ENCODE measurements around the gene EGFL6. TPM values are rescaled to one million over a fixed set of nuclear protein-coding genes. Genes with fewer than 3 reads are reported as not detected.

EGFL6 gene
- total and polyA plus RNA-seq, 10 of the 15 experiments (the other 5 are each of a cell fraction or from before 2014, with no cell fraction given): 0.03 TPM; not detected in 9

- TF ChIP-seq CTCF (IDR thresholded peaks at IDR 0.05 in 2 of 3, conservative IDR thresholded peaks at IDR 0.05 in 1 of 3; ENCODE audit: control insufficient read depth in 2 of 3, extremely low read depth in 1 of 3, insufficient read depth in 1 of 3, low read depth in 3 of 3, low read length in 3 of 3) (no peak), CREB1 (IDR thresholded peaks at IDR 0.05; ENCODE audit: low read depth) (no peak), MYC (IDR thresholded peaks at IDR 0.05; ENCODE audit: insufficient read depth, insufficient read length, insufficient replicate concordance, low read length, severe bottlenecking) (no peak)
Observed at GRCh38 chrX:13681595-13681994, 112.2 kb downstream of the EGFL6 start (continued).

Small RNA genes lying within 50 kb of the gene (microRNA-seq; reads per million reads assigned to microRNA genes)
- not detected for gene MIR6086

Other genes starting within 250 kb of the EGFL6 start
- not detected in 2 replicates for gene ATXN3L, start 249.5 kb upstream of the EGFL6 start, total RNA-seq (2014; rRNA removed)
- gene ATXN3L, start 249.5 kb upstream of the EGFL6 start, total RNA-seq (2014; rRNA removed; fragmentation: Illumina TruSeq; extraction: Trizol): not detected in 2 replicates
- gene ATXN3L, start 249.5 kb upstream of the EGFL6 start, total RNA-seq (2021): not detected in 2 replicates
- gene ATXN3L, start 249.5 kb upstream of the EGFL6 start, polyA plus RNA-seq (2011; rRNA removed): not detected in 2 replicates
- gene ATXN3L, start 249.5 kb upstream of the EGFL6 start, polyA plus RNA-seq (2014; fragmentation: Illumina TruSeq; extraction: Trizol): not detected in 2 replicates
- gene ATXN3L, start 249.5 kb upstream of the EGFL6 start, polyA plus RNA-seq (2014; fragmentation: Nextera tagmentation; extraction: Ambion mirVana): not detected
- gene ATXN3L, start 249.5 kb upstream of the EGFL6 start, polyA plus RNA-seq (2014; rRNA removed): not detected in 2 replicates
- not detected for gene ATXN3L, start 249.5 kb upstream of the EGFL6 start, polyA plus RNA-seq (2016; fragmentation: Nextera tagmentation; extraction: Ambion mirVana)
- gene TCEANC, start 83.5 kb downstream of the EGFL6 start, total RNA-seq (2014; rRNA removed): 2.9 and 4.7 TPM in 2 replicates
- gene TCEANC, start 83.5 kb downstream of the EGFL6 start, total RNA-seq (2014; rRNA removed; fragmentation: Illumina TruSeq; extraction: Trizol): 3.7 and 3.8 TPM in 2 replicates
- gene TCEANC, start 83.5 kb downstream of the EGFL6 start, total RNA-seq (2021): 3.0 and 3.8 TPM in 2 replicates
- 4.9 and 6.5 TPM in 2 replicates for gene TCEANC, start 83.5 kb downstream of the EGFL6 start, polyA plus RNA-seq (2011; rRNA removed)
- gene TCEANC, start 83.5 kb downstream of the EGFL6 start, polyA plus RNA-seq (2014; fragmentation: Illumina TruSeq; extraction: Trizol): 3.4 and 4.4 TPM in 2 replicates
- gene TCEANC, start 83.5 kb downstream of the EGFL6 start, polyA plus RNA-seq (2014; fragmentation: Nextera tagmentation; extraction: Ambion mirVana): 1 to 10 TPM; 1.5 to 4.0 TPM
- 1.9 and 2.0 TPM in 2 replicates for gene TCEANC, start 83.5 kb downstream of the EGFL6 start, polyA plus RNA-seq (2014; rRNA removed)
- gene TCEANC, start 83.5 kb downstream of the EGFL6 start, polyA plus RNA-seq (2016; fragmentation: Nextera tagmentation; extraction: Ambion mirVana): 1 to 10 TPM; 1.1 to 2.7 TPM
- gene RAB9A, start 119.5 kb downstream of the EGFL6 start, total RNA-seq (2014; rRNA removed): 42.1 and 54.1 TPM in 2 replicates
- gene RAB9A, start 119.5 kb downstream of the EGFL6 start, total RNA-seq (2014; rRNA removed; fragmentation: Illumina TruSeq; extraction: Trizol): 50.5 and 53.1 TPM in 2 replicates
- gene RAB9A, start 119.5 kb downstream of the EGFL6 start, total RNA-seq (2021): 43.2 and 44.2 TPM in 2 replicates
- 142 and 180 TPM in 2 replicates for gene RAB9A, start 119.5 kb downstream of the EGFL6 start, polyA plus RNA-seq (2011; rRNA removed)
- gene RAB9A, start 119.5 kb downstream of the EGFL6 start, polyA plus RNA-seq (2014; fragmentation: Illumina TruSeq; extraction: Trizol): 47.0 and 68.3 TPM in 2 replicates
- gene RAB9A, start 119.5 kb downstream of the EGFL6 start, polyA plus RNA-seq (2014; fragmentation: Nextera tagmentation; extraction: Ambion mirVana): 10 to 100 TPM; 49.2 to 49.3 TPM
- gene RAB9A, start 119.5 kb downstream of the EGFL6 start, polyA plus RNA-seq (2014; rRNA removed): 52.4 and 64.6 TPM in 2 replicates
- gene RAB9A, start 119.5 kb downstream of the EGFL6 start, polyA plus RNA-seq (2016; fragmentation: Nextera tagmentation; extraction: Ambion mirVana): 10 to 100 TPM; 64.8 to 76.4 TPM
- 21.0 and 30.0 TPM in 2 replicates for gene TRAPPC2, start 165.0 kb downstream of the EGFL6 start, total RNA-seq (2014; rRNA removed)
- 24.8 and 26.2 TPM in 2 replicates for gene TRAPPC2, start 165.0 kb downstream of the EGFL6 start, total RNA-seq (2014; rRNA removed; fragmentation: Illumina TruSeq; extraction: Trizol)
- 17.5 and 17.8 TPM in 2 replicates for gene TRAPPC2, start 165.0 kb downstream of the EGFL6 start, total RNA-seq (2021)
- gene TRAPPC2, start 165.0 kb downstream of the EGFL6 start, polyA plus RNA-seq (2011; rRNA removed): 28.4 and 30.7 TPM in 2 replicates
- gene TRAPPC2, start 165.0 kb downstream of the EGFL6 start, polyA plus RNA-seq (2014; fragmentation: Illumina TruSeq; extraction: Trizol): 14.6 and 23.0 TPM in 2 replicates
- gene TRAPPC2, start 165.0 kb downstream of the EGFL6 start, polyA plus RNA-seq (2014; fragmentation: Nextera tagmentation; extraction: Ambion mirVana): 10 to 100 TPM; 18.3 to 27.5 TPM
- gene TRAPPC2, start 165.0 kb downstream of the EGFL6 start, polyA plus RNA-seq (2014; rRNA removed): 12.4 and 14.8 TPM in 2 replicates
- gene TRAPPC2, start 165.0 kb downstream of the EGFL6 start, polyA plus RNA-seq (2016; fragmentation: Nextera tagmentation; extraction: Ambion mirVana): 10 to 100 TPM; 21.6 to 26.6 TPM
- 22.4 and 27.7 TPM in 2 replicates for gene OFD1, start 165.1 kb downstream of the EGFL6 start, total RNA-seq (2014; rRNA removed)
- 39.5 and 43.7 TPM in 2 replicates for gene OFD1, start 165.1 kb downstream of the EGFL6 start, total RNA-seq (2014; rRNA removed; fragmentation: Illumina TruSeq; extraction: Trizol)
- gene OFD1, start 165.1 kb downstream of the EGFL6 start, total RNA-seq (2021): 30.6 and 34.0 TPM in 2 replicates
- 77.2 and 107 TPM in 2 replicates for gene OFD1, start 165.1 kb downstream of the EGFL6 start, polyA plus RNA-seq (2011; rRNA removed)
- gene OFD1, start 165.1 kb downstream of the EGFL6 start, polyA plus RNA-seq (2014; fragmentation: Illumina TruSeq; extraction: Trizol): 33.3 and 43.7 TPM in 2 replicates
- 10 to 100 TPM; 43.0 to 64.5 TPM for gene OFD1, start 165.1 kb downstream of the EGFL6 start, polyA plus RNA-seq (2014; fragmentation: Nextera tagmentation; extraction: Ambion mirVana)
- 23.6 and 23.7 TPM in 2 replicates for gene OFD1, start 165.1 kb downstream of the EGFL6 start, polyA plus RNA-seq (2014; rRNA removed)
- 10 to 100 TPM; 32.6 to 34.2 TPM for gene OFD1, start 165.1 kb downstream of the EGFL6 start, polyA plus RNA-seq (2016; fragmentation: Nextera tagmentation; extraction: Ambion mirVana)
- 0.33 TPM in 1 of 2 replicates, not detected in the other for gene GPM6B, start 247.5 kb downstream of the EGFL6 start, total RNA-seq (2014; rRNA removed)
- gene GPM6B, start 247.5 kb downstream of the EGFL6 start, total RNA-seq (2014; rRNA removed; fragmentation: Illumina TruSeq; extraction: Trizol): 0.04 TPM in 1 of 2 replicates, not detected in the other
- 0.21 TPM in 1 of 2 replicates, not detected in the other for gene GPM6B, start 247.5 kb downstream of the EGFL6 start, total RNA-seq (2021)
- 0.42 and 0.48 TPM in 2 replicates for gene GPM6B, start 247.5 kb downstream of the EGFL6 start, polyA plus RNA-seq (2011; rRNA removed)
- 0.01 TPM in 1 of 2 replicates, not detected in the other for gene GPM6B, start 247.5 kb downstream of the EGFL6 start, polyA plus RNA-seq (2014; fragmentation: Illumina TruSeq; extraction: Trizol)
- gene GPM6B, start 247.5 kb downstream of the EGFL6 start, polyA plus RNA-seq (2014; fragmentation: Nextera tagmentation; extraction: Ambion mirVana): under 1 TPM; 0.26 to 0.53 TPM
- gene GPM6B, start 247.5 kb downstream of the EGFL6 start, polyA plus RNA-seq (2014; rRNA removed): 0.05 TPM in 1 of 2 replicates, not detected in the other
- 1 to 10 TPM; 2.6 TPM for gene GPM6B, start 247.5 kb downstream of the EGFL6 start, polyA plus RNA-seq (2016; fragmentation: Nextera tagmentation; extraction: Ambion mirVana)